ENCODE measurements around the gene RIC8A. TPM values are rescaled to one million over a fixed set of nuclear protein-coding genes. Genes with fewer than 3 reads are reported as not detected.
"Not testable (repeated sequence)": the region's sequence is repeated elsewhere in the genome, so short reads cannot be mapped to it uniquely, and the experiment has no call there.

RIC8A gene
- total RNA-seq: 103 TPM
- long read RNA-seq, transcript RIC8A-203 (10 exons, 3,703 nt): major isoform, 128 of 192 reads
- long read RNA-seq, partial matches to known transcripts: 22 of 192 reads
- long read RNA-seq, other reads (novel, unspliced or antisense): 35 of 192 reads

- H3K27ac ChIP-seq: peak within 1 kb of the TSS; percentile 99
- H3K27me3 ChIP-seq (ENCODE audit: low read depth): no peaks in the 10 kb centered on the region
- H3K4me3 ChIP-seq: peak within 1 kb of the TSS; percentile 74
- intact Hi-C loops (cut with DNase I): no loop called here
- no peaks in the 10 kb centered on the region for H3K9me3 ChIP-seq
- no peak for TF ChIP-seq CTCF (IDR thresholded peaks at IDR 0.05)
- peak; percentile 93 to 95 for ATAC-seq
- H3K4me1 ChIP-seq: peaks cover 49% of the 10 kb centered on the region
- DNase-seq: peak; percentile 98
- H3K36me3 ChIP-seq: peaks cover 63% of the 10 kb centered on the region
These were observed at the start of gene RIC8A, which contains the start of gene BET1L for GRCh38 chr11:207208-207862. Gene RIC8A, plus strand, starts transcription at chr11:207708. Its CDS starts 1,147 bp downstream, at chr11:208855. Gene BET1L, minus strand, starts transcription at chr11:207399. Its CDS starts 78 bp downstream, at chr11:207321.

- H3K4me1 ChIP-seq; ATAC-seq; H3K36me3 ChIP-seq; H3K4me3 ChIP-seq; H3K9me3 ChIP-seq; H3K27ac ChIP-seq; H3K27me3 ChIP-seq (ENCODE audit: low read depth); DNase-seq; intact Hi-C loops (cut with DNase I): not testable (repeated sequence)
- peak; percentile 32 for TF ChIP-seq CTCF (IDR thresholded peaks at IDR 0.05)
These were observed 27.3 kb upstream of the RIC8A start for GRCh38 chr11:180242-180641.

- intact Hi-C loops (cut with DNase I); H3K4me1 ChIP-seq; H3K4me3 ChIP-seq; H3K27ac ChIP-seq; H3K36me3 ChIP-seq; H3K27me3 ChIP-seq (ENCODE audit: low read depth); H3K9me3 ChIP-seq: not testable (repeated sequence)
- ATAC-seq (peak; percentile 69 to 70), DNase-seq (peak; percentile 47)
These were observed 18.2 kb upstream of the RIC8A start for GRCh38 chr11:189200-189783.

GRCh38 chr11:189843-190311, 17.6 kb upstream of the RIC8A start:
- intact Hi-C loops (cut with DNase I); H3K27me3 ChIP-seq (ENCODE audit: low read depth); H3K4me3 ChIP-seq; H3K27ac ChIP-seq; H3K4me1 ChIP-seq; H3K36me3 ChIP-seq; H3K9me3 ChIP-seq: not testable (repeated sequence)
- peak; percentile 58 for DNase-seq
- peak; percentile 85 to 88 for ATAC-seq

- H3K27me3 ChIP-seq (ENCODE audit: low read depth); DNase-seq; H3K27ac ChIP-seq: not testable (repeated sequence)
These were observed 17.0 kb upstream of the RIC8A start for GRCh38 chr11:190546-190945.

GRCh38 chr11:191490-192478, 15.7 kb upstream of the RIC8A start:
- H3K4me1 ChIP-seq; H3K27me3 ChIP-seq (ENCODE audit: low read depth); H3K4me3 ChIP-seq; H3K9me3 ChIP-seq; H3K36me3 ChIP-seq; intact Hi-C loops (cut with DNase I); H3K27ac ChIP-seq: not testable (repeated sequence)
- ATAC-seq (peak; percentile 68 to 73), DNase-seq (peak; percentile 52)
- peak; percentile 40 for TF ChIP-seq CTCF (IDR thresholded peaks at IDR 0.05)

More at GRCh38 chr11:190546-190945, 17.0 kb upstream of the RIC8A start:
- H3K9me3 ChIP-seq; H3K4me3 ChIP-seq; ATAC-seq; intact Hi-C loops (cut with DNase I); H3K36me3 ChIP-seq; H3K4me1 ChIP-seq: not testable (repeated sequence)

GRCh38 chr11:192674-193128, 14.8 kb upstream of the RIC8A start, which contains the start of gene SCGB1C1:
Gene SCGB1C1, plus strand, starts transcription at chr11:193078. Its CDS starts 22 bp downstream, at chr11:193100.
- H3K27ac ChIP-seq; H3K4me3 ChIP-seq; H3K36me3 ChIP-seq; ATAC-seq; DNase-seq; H3K9me3 ChIP-seq; intact Hi-C loops (cut with DNase I); H3K27me3 ChIP-seq (ENCODE audit: low read depth); H3K4me1 ChIP-seq: not testable (repeated sequence)

GRCh38 chr11:193481-193880, 14.0 kb upstream of the RIC8A start:
- H3K4me3 ChIP-seq; H3K27ac ChIP-seq; intact Hi-C loops (cut with DNase I); H3K27me3 ChIP-seq (ENCODE audit: low read depth); H3K9me3 ChIP-seq; H3K36me3 ChIP-seq; H3K4me1 ChIP-seq: not testable (repeated sequence)
- peak in 1 of 2 donors; percentile 29 for ATAC-seq
- peak; percentile 27 for DNase-seq
